ENCODE results near the gene EWSR1. TPM values are rescaled to one million over a fixed set of nuclear protein-coding genes. Genes with fewer than 3 reads are reported as not detected.

EWSR1 gene
- polyA plus RNA-seq, 3 donors = 81.2 to 280 (median 136) TPM

DNA sequence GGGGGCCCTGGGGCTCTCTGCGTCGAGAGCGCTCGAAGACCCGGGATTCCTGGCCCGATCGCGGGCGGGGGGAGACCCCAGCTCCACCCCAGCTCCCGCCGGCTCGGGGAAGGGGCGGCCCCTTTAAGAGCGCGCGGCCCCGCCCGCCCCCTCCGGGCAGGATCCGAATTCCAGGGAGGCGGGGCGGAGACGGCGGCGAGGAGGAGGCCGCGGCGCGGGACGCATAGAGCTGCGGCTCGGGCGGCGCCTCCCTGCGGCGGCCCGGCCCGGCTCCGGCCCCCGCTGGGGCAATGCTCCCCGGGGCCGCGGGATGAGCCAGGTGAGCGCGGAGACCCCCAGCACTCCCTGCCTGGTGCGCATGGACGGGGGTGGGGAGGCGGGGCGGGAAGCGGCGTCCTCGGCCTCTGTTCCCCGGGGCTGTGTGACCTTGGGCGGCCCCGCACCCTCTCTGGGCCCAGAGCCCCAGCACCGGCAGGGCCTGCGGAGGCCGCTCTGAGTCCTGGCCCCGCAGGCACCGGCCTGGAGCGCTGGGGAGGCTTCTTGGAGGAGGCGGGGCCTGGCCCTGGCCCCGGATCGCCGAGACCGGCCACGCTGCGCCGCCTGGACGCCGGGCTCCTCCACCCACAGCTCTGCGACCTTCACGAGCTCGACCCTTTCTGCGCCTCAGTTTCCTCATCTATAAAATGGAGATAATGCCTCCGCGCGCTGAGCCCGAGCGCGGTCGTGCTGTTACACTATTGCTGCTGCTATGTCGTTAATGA is 38.9 kb downstream of the EWSR1 start:
- Histone ChIP-seq H3K9ac (ENCODE audit: insufficient read depth, low read length, poor library complexity, severe bottlenecking) (peak overlapping the region; percentile 76), H3K79me2 (ENCODE audit: insufficient read depth, low read length) (no peaks in the 10 kb centered on the region), H3K27ac (ENCODE audit: low read depth in 1 of 2, low read length in 2 of 2) (peak overlapping the region in 1 of 2 donors; percentile 73), H2AFZ (ENCODE audit: insufficient read depth, low read depth, low read length, poor library complexity, severe bottlenecking) (peak overlapping the region; percentile 92), H3K36me3 (replicated peaks in 1 of 2; ENCODE audit: control insufficient read depth in 1 of 2, insufficient read depth in 2 of 2, low read length in 2 of 2) (no peaks in the 10 kb centered on the region), H3K4me1 (ENCODE audit: control insufficient read depth in 1 of 2, insufficient read depth in 2 of 2, low read length in 2 of 2) (peaks cover 54 to 85% of the 10 kb centered on the region in 2 donors), H3K4me2 (replicated peaks; ENCODE audit: extremely low read depth, low read length, poor library complexity, severe bottlenecking) (peak overlapping the region; percentile 94), H3K9me3 (replicated peaks in 1 of 2; ENCODE audit: control insufficient read depth in 1 of 2, insufficient read depth in 1 of 2, low read length in 2 of 2) (no peaks in the 10 kb centered on the region), H3K4me3 (replicated peaks in 1 of 3; ENCODE audit: low read depth in 2 of 3, low read length in 3 of 3) (peak overlapping the region; percentile 42 to 94 (median 90)), H3K27me3 (ENCODE audit: control insufficient read depth in 2 of 2, insufficient read depth in 2 of 2, low read length in 2 of 2) (peaks cover 0 to 34% of the 10 kb centered on the region in 2 donors), H4K20me1 (ENCODE audit: insufficient read depth, low read length) (no peaks in the 10 kb centered on the region)
- DNase-seq = peak; percentile 35 to 45 (median 41)
- Mint-ChIP-seq H3K27me3 (ENCODE audit: low read depth in 3 of 3) (peaks cover 22 to 44% (median 32%) of the 10 kb centered on the region in 3 donors), H3K36me3 (peaks cover 2 to 11% of the 10 kb centered on the region in 2 donors), H3K27ac (peak overlapping the region; percentile 37 to 89 (median 81)), H3K4me1 (peaks cover 59% of the 10 kb centered on the region), H3K9me3 (peaks cover 0 to 3% (median 0%) of the 10 kb centered on the region in 7 donors), H3K4me3 (peak overlapping the region; percentile 85 to 92)
- intact Hi-C loops (cut with micrococcal nuclease) = loop anchor here in 1 of 2 donors (5.0 kb wide), 1 partner anchor 35 kb away; no protein-coding TSS in a partner anchor
- WGBS (ENCODE audit: insufficient coverage) = 14% methylated on average over 80 of the region's 83 CpGs
- TF ChIP-seq, protein P1, sequence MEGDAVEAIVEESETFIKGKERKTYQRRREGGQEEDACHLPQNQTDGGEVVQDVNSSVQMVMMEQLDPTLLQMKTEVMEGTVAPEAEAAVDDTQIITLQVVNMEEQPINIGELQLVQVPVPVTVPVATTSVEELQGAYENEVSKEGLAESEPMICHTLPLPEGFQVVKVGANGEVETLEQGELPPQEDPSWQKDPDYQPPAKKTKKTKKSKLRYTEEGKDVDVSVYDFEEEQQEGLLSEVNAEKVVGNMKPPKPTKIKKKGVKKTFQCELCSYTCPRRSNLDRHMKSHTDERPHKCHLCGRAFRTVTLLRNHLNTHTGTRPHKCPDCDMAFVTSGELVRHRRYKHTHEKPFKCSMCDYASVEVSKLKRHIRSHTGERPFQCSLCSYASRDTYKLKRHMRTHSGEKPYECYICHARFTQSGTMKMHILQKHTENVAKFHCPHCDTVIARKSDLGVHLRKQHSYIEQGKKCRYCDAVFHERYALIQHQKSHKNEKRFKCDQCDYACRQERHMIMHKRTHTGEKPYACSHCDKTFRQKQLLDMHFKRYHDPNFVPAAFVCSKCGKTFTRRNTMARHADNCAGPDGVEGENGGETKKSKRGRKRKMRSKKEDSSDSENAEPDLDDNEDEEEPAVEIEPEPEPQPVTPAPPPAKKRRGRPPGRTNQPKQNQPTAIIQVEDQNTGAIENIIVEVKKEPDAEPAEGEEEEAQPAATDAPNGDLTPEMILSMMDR (IDR thresholded peaks at IDR 0.05) = no peak

DNA sequence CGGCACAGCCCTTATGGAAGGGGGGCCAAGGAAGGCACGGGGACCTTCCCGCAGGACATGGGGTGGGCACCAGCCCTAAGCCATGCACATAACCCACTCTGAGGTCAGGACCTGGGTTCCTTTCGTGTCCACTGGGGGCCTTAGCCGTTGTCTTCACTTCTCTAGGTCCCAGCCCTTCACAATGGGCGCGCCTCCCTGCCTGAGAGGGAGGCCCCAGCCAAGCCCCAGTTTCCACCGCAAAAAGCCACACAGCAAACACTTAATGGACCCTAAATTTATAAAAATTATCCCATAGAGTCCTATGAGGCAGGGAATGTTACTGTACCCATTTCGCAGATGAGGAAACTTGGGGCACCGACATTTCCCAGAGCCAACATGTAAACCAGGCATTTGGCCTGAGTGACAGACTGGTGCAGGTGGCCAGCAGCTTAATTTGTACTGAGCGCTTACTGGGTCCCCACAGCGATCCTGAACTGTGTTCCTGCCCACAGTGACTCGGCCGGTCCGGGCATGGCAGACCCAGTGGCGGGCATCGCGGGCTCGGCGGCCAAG is 39.6 kb downstream of the EWSR1 start:
- intact Hi-C loops (cut with micrococcal nuclease) = loop anchor here in 1 of 2 donors (5.0 kb wide), 1 partner anchor 35 kb away; no protein-coding TSS in a partner anchor
- Histone ChIP-seq H4K20me1 (ENCODE audit: insufficient read depth, low read length) (no peaks in the 10 kb centered on the region), H3K27ac (ENCODE audit: low read depth in 1 of 2, low read length in 2 of 2) (no peak overlapping the region), H3K4me3 (replicated peaks in 1 of 3; ENCODE audit: low read depth in 2 of 3, low read length in 3 of 3) (peak overlapping the region; percentile 42 to 94 (median 90)), H3K9ac (ENCODE audit: insufficient read depth, low read length, poor library complexity, severe bottlenecking) (peak overlapping the region; percentile 76), H2AFZ (ENCODE audit: insufficient read depth, low read depth, low read length, poor library complexity, severe bottlenecking) (peak overlapping the region; percentile 92), H3K9me3 (replicated peaks in 1 of 2; ENCODE audit: control insufficient read depth in 1 of 2, insufficient read depth in 1 of 2, low read length in 2 of 2) (no peaks in the 10 kb centered on the region), H3K4me1 (ENCODE audit: control insufficient read depth in 1 of 2, insufficient read depth in 2 of 2, low read length in 2 of 2) (peaks cover 54 to 86% of the 10 kb centered on the region in 2 donors), H3K79me2 (ENCODE audit: insufficient read depth, low read length) (no peaks in the 10 kb centered on the region), H3K4me2 (replicated peaks; ENCODE audit: extremely low read depth, low read length, poor library complexity, severe bottlenecking) (peak overlapping the region; percentile 94), H3K36me3 (replicated peaks in 1 of 2; ENCODE audit: control insufficient read depth in 1 of 2, insufficient read depth in 2 of 2, low read length in 2 of 2) (no peaks in the 10 kb centered on the region), H3K27me3 (ENCODE audit: control insufficient read depth in 2 of 2, insufficient read depth in 2 of 2, low read length in 2 of 2) (peaks cover 0 to 40% of the 10 kb centered on the region in 2 donors)
- WGBS (ENCODE audit: insufficient coverage) = 84% methylated on average over 16 of the region's 20 CpGs
- Mint-ChIP-seq H3K9me3 (peaks cover 0 to 5% (median under 1%) of the 10 kb centered on the region in 7 donors), H3K27ac (peak overlapping the region in 6 of 7 donors; percentile 37 to 87 (median 78)), H3K27me3 (ENCODE audit: low read depth in 3 of 3) (peaks cover 25 to 51% (median 38%) of the 10 kb centered on the region in 3 donors), H3K4me3 (peak overlapping the region; percentile 85 to 92), H3K4me1 (peaks cover 59% of the 10 kb centered on the region), H3K36me3 (peaks cover 2 to 14% of the 10 kb centered on the region in 2 donors)
- DNase-seq = peak in 1 of 3 donors; percentile 5
- TF ChIP-seq, protein P1 (IDR thresholded peaks at IDR 0.05) = no peak
